ENCODE data around the gene NPSR1. TPM values are rescaled to one million over a fixed set of nuclear protein-coding genes. Genes with fewer than 3 reads are reported as not detected.

NPSR1 gene
- total RNA-seq, 4 donors from 2014 or later: not detected

- H3K27ac ChIP-seq: no peak overlapping the region
- no peaks in the 10 kb centered on the region for H3K27me3 ChIP-seq
- intact Hi-C loops (cut with DNase I; ENCODE audit: low total_unique reads): no loop called here
- H3K9me3 ChIP-seq: no peaks in the 10 kb centered on the region
- TF ChIP-seq POLR2A (IDR thresholded peaks at IDR 0.05) (no peak), CTCF (IDR thresholded peaks at IDR 0.05) (no peak)
- H3K4me3 ChIP-seq: no peak overlapping the region
- no peak for DNase-seq
- no peaks in the 10 kb centered on the region for H3K4me1 ChIP-seq
- H3K36me3 ChIP-seq: no peaks in the 10 kb centered on the region
These were observed 186.4 kb downstream of the NPSR1 start for GRCh38 chr7:34844406-34844805.

GRCh38 chr7:34844936-34845665 is 187.1 kb downstream of the NPSR1 start:
- no peak for DNase-seq

GRCh38 chr7:34845666-34846361 is 187.8 kb downstream of the NPSR1 start:
- intact Hi-C loops (cut with DNase I; ENCODE audit: low total_unique reads): no loop called here
- H3K27me3 ChIP-seq: no peaks in the 10 kb centered on the region
- TF ChIP-seq POLR2A (IDR thresholded peaks at IDR 0.05): no peak
- no peak for TF ChIP-seq CTCF (IDR thresholded peaks at IDR 0.05)
- no peak overlapping the region for H3K4me3 ChIP-seq
- no peak overlapping the region for H3K27ac ChIP-seq
- H3K4me1 ChIP-seq: no peaks in the 10 kb centered on the region
- no peaks in the 10 kb centered on the region for H3K36me3 ChIP-seq
- DNase-seq: no peak
- no peaks in the 10 kb centered on the region for H3K9me3 ChIP-seq

More at GRCh38 chr7:34844936-34845665, 187.1 kb downstream of the NPSR1 start:
- Histone ChIP-seq H3K27ac (no peak overlapping the region), H3K27me3 (no peaks in the 10 kb centered on the region), H3K4me1 (no peaks in the 10 kb centered on the region), H3K9me3 (no peaks in the 10 kb centered on the region), H3K4me3 (no peak overlapping the region), H3K36me3 (no peaks in the 10 kb centered on the region)
- intact Hi-C loops (cut with DNase I; ENCODE audit: low total_unique reads): no loop called here
- TF ChIP-seq CTCF (IDR thresholded peaks at IDR 0.05) (no peak), POLR2A (IDR thresholded peaks at IDR 0.05) (no peak)

GRCh38 chr7:34846976-34847375 is 189.0 kb downstream of the NPSR1 start:
- no peak for TF ChIP-seq CTCF (IDR thresholded peaks at IDR 0.05)
- no peak for TF ChIP-seq POLR2A (IDR thresholded peaks at IDR 0.05)
- no peak for DNase-seq
- H3K4me3 ChIP-seq: no peak overlapping the region
- H3K27ac ChIP-seq: no peak overlapping the region
- intact Hi-C loops (cut with DNase I; ENCODE audit: low total_unique reads): no loop called here
- no peaks in the 10 kb centered on the region for H3K27me3 ChIP-seq
- H3K36me3 ChIP-seq: no peaks in the 10 kb centered on the region
- H3K9me3 ChIP-seq: no peaks in the 10 kb centered on the region
- no peaks in the 10 kb centered on the region for H3K4me1 ChIP-seq

GRCh38 chr7:34848670-34849069 is 190.7 kb downstream of the NPSR1 start:
- TF ChIP-seq POLR2A (IDR thresholded peaks at IDR 0.05) (no peak), CTCF (IDR thresholded peaks at IDR 0.05) (no peak)
- Histone ChIP-seq H3K36me3 (no peaks in the 10 kb centered on the region), H3K4me1 (no peaks in the 10 kb centered on the region), H3K27me3 (no peaks in the 10 kb centered on the region), H3K27ac (no peak overlapping the region), H3K9me3 (no peaks in the 10 kb centered on the region), H3K4me3 (no peak overlapping the region)
- no peak for DNase-seq
- intact Hi-C loops (cut with DNase I; ENCODE audit: low total_unique reads): no loop called here

Measured in uterus (tissue), 4 donors.